PC-9 (cell line): ENCODE data around the gene FGF14. TPM values are rescaled to one million over a fixed set of nuclear protein-coding genes. Genes with fewer than 3 reads are reported as not detected.
A peak's percentile ranks its signal among the peaks of the same experiment; 100 is the strongest.

ENCODE experiments used
- BruUV-seq: library from RNA; stranded (reverse); fragments of 400-500 nt; replicated peaks from 2 replicates; lab custom pipeline; 2021; lab: Mats Ljungman, UMichigan
- CTCF ChIA-PET: fragments of 300-600 bp; sonication (Branson Sonifier 250); formaldehyde crosslinking; loops from one replicate; lab custom pipeline; 2022; ENCODE audit warnings: antibody characterized with exemption; lab: Charles Lee
- POLR2A ChIA-PET: fragments of 300-600 bp; sonication (Branson Sonifier 250); formaldehyde crosslinking; loops from one replicate; lab custom pipeline; 2022; ENCODE audit warnings: antibody characterized with exemption; ENCODE audit not compliant: unreplicated experiment; lab: Charles Lee
- DNase-seq, 2 experiments: peaks; one replicate each; pipeline versions ENCODE4 v3.0.0 to v3.0.0-alpha.2; 2015 to 2022; ENCODE audit warnings: mixed read lengths in 1 of 2
- H2AFZ ChIP-seq: fragments of 200-600 bp; sonication (generic); 2 replicates; pipeline ENCODE4 v1.8.1; 2017; ENCODE audit warnings: antibody characterized with exemption
- H3F3A ChIP-seq: fragments of 200-600 bp; sonication (generic); 2 replicates; pipeline ENCODE4 v1.8.1; 2017; ENCODE audit warnings: antibody characterized with exemption, mild to moderate bottlenecking, low read depth; ENCODE audit not compliant: insufficient read depth
- H3K27ac ChIP-seq: fragments of 200-600 bp; sonication (generic); 2 replicates; pipeline ENCODE4 v1.6.1; 2016; ENCODE audit warnings: mixed run types
- H3K27me3 ChIP-seq: fragments of 200-600 bp; sonication (generic); 2 replicates; pipeline ENCODE4 v1.6.1; 2016; ENCODE audit warnings: low read depth, mixed run types; ENCODE audit not compliant: insufficient read depth
- H3K36me3 ChIP-seq: fragments of 200-600 bp; sonication (generic); 2 replicates; pipeline ENCODE4 v1.6.1; 2016; ENCODE audit warnings: low read depth, mixed run types
- H3K4me1 ChIP-seq: fragments of 200-600 bp; sonication (generic); replicated peaks from 2 replicates; pipeline ENCODE4 v1.6.1; 2016; ENCODE audit warnings: mixed run types; ENCODE audit not compliant: insufficient read depth
- H3K4me2 ChIP-seq: fragments of 200-600 bp; sonication (generic); 2 replicates; pipeline ENCODE4 v1.6.1; 2017; ENCODE audit warnings: mixed run types
- H3K4me3 ChIP-seq: fragments of 200-600 bp; sonication (generic); 2 replicates; pipeline ENCODE4 v1.6.1; 2016; ENCODE audit warnings: mixed run types
- H3K79me2 ChIP-seq: fragments of 200-600 bp; sonication (generic); 2 replicates; pipeline ENCODE4 v1.6.1; 2017; ENCODE audit warnings: low read depth, mixed run types
- H3K9me2 ChIP-seq: fragments of 200-600 bp; sonication (generic); 2 replicates; pipeline ENCODE4 v1.8.1; 2017; ENCODE audit warnings: mild to moderate bottlenecking; ENCODE audit not compliant: insufficient read depth
- H3K9me3 ChIP-seq: fragments of 200-600 bp; sonication (generic); 2 replicates; pipeline ENCODE4 v1.8.1; 2016; ENCODE audit warnings: low read depth; ENCODE audit not compliant: insufficient read depth
- H4K20me1 ChIP-seq: fragments of 200-600 bp; sonication (generic); 2 replicates; pipeline ENCODE4 v1.8.1; 2017; ENCODE audit not compliant: insufficient read depth
- CTCF ChIP-seq: fragments of 200-600 bp; sonication (generic); conservative IDR thresholded peaks from 2 replicates; pipeline ENCODE4 v1.6.1; 2017; ENCODE audit warnings: mixed run types, antibody characterized with exemption, mild to moderate bottlenecking, moderate library complexity
- EZH2 ChIP-seq: fragments of 200-600 bp; sonication (generic); IDR thresholded peaks from 2 replicates; pipeline ENCODE4 v1.8.0; 2017; ENCODE audit warnings: antibody characterized with exemption, low read depth
- intact Hi-C: fragments of 100-400 bp; cut with micrococcal nuclease; formaldehyde crosslinking; loops from one replicate; pipeline ENCODE4 v1.10.0; 2022; ENCODE audit not compliant: unreplicated experiment
- total RNA-seq: library from RNA; stranded (reverse); gene quantifications from 2 replicates; pipeline ENCODE4 v1.2.3, GENCODE V29; 2021

Gene FGF14
- total RNA-seq, 1 experiment from 2014 or later, result not detected

GRCh38 chr13:101967216-101967615 lies 434.6 kb downstream of the FGF14 start:
- H3K4me1 ChIP-seq, result no peaks in the 10 kb centered on the region
- no peak overlapping the region for H3K4me2 ChIP-seq
- H3K79me2 ChIP-seq, result no peaks in the 10 kb centered on the region
- H3K36me3 ChIP-seq, result no peaks in the 10 kb centered on the region
- POLR2A ChIA-PET, result no interaction called here
- BruUV-seq, result no TSS peak
- H3K27me3 ChIP-seq, result peaks cover 32% of the 10 kb centered on the region
- no peaks in the 10 kb centered on the region for H3K9me3 ChIP-seq
- no peak overlapping the region for H3K4me3 ChIP-seq
- intact Hi-C loops, result no loop called here
- H3F3A ChIP-seq, result no peaks in the 10 kb centered on the region
- TF ChIP-seq EZH2 (no peak), CTCF (no peak)
- DNase-seq, result no peak
- no peak overlapping the region for H2AFZ ChIP-seq
- no peak overlapping the region for H3K27ac ChIP-seq
- H3K9me2 ChIP-seq, result no peaks in the 10 kb centered on the region
- no peaks in the 10 kb centered on the region; the same call in 1 of the 2 replicates for H4K20me1 ChIP-seq
- CTCF ChIA-PET, result no interaction called here

- POLR2A ChIA-PET, result interaction anchor here (0.6 kb wide), 1 partner anchor 517 kb away, joined by 4 read pairs; no protein-coding TSS in a partner anchor
- H3K4me1 ChIP-seq, result no peaks in the 10 kb centered on the region
- H3K4me3 ChIP-seq, result no peak overlapping the region
- no peaks in the 10 kb centered on the region; the same call in 1 of the 2 replicates for H4K20me1 ChIP-seq
- CTCF ChIA-PET, result no interaction called here
- H2AFZ ChIP-seq, result no peak overlapping the region
- no peaks in the 10 kb centered on the region for H3K9me3 ChIP-seq
- H3K4me2 ChIP-seq, result no peak overlapping the region
- no peaks in the 10 kb centered on the region for H3K36me3 ChIP-seq
- peak in 1 of 2 experiments; percentile 23 for DNase-seq
- no peaks in the 10 kb centered on the region for H3K9me2 ChIP-seq
- intact Hi-C loops, result no loop called here
- no peaks in the 10 kb centered on the region for H3K79me2 ChIP-seq
- no peak overlapping the region for H3K27ac ChIP-seq
- TF ChIP-seq EZH2 (no peak), CTCF (no peak)
- no peaks in the 10 kb centered on the region for H3F3A ChIP-seq
- peaks cover 25% of the 10 kb centered on the region for H3K27me3 ChIP-seq
- BruUV-seq, result no TSS peak
These were observed 436.8 kb downstream of the FGF14 start for GRCh38 chr13:101965096-101965495.

- Histone ChIP-seq H4K20me1 (no peaks in the 10 kb centered on the region), H3K9me2 (no peaks in the 10 kb centered on the region), H3K4me2 (no peak overlapping the region), H3K36me3 (no peaks in the 10 kb centered on the region), H3K4me1 (no peaks in the 10 kb centered on the region), H3K4me3 (no peak overlapping the region), H2AFZ (no peak overlapping the region), H3K79me2 (no peaks in the 10 kb centered on the region), H3K27ac (no peak overlapping the region), H3K9me3 (no peaks in the 10 kb centered on the region), H3K27me3 (peaks cover 4% of the 10 kb centered on the region; the same call in 1 of the 2 replicates), H3F3A (no peaks in the 10 kb centered on the region)
- no TSS peak for BruUV-seq
- POLR2A ChIA-PET, result no interaction called here
- intact Hi-C loops, result no loop called here
- TF ChIP-seq EZH2 (no peak), CTCF (no peak)
- CTCF ChIA-PET, result no interaction called here
- peak in 1 of 2 experiments; percentile 28 for DNase-seq
These were observed 442.8 kb downstream of the FGF14 start for GRCh38 chr13:101959016-101959415.
